ENCODE data around the gene HPDL.
"Not testable (repeated sequence)": the region's sequence is repeated elsewhere in the genome, so short reads cannot be mapped to it uniquely, and the experiment has no call there.

The HPDL gene

GRCh38 chr1:45354838-45355237 lies 28.1 kb downstream of the HPDL start:
- no peak for DNase-seq

- no peak for DNase-seq
Measured at GRCh38 chr1:45355683-45356082, 29.0 kb downstream of the HPDL start.

DNA sequence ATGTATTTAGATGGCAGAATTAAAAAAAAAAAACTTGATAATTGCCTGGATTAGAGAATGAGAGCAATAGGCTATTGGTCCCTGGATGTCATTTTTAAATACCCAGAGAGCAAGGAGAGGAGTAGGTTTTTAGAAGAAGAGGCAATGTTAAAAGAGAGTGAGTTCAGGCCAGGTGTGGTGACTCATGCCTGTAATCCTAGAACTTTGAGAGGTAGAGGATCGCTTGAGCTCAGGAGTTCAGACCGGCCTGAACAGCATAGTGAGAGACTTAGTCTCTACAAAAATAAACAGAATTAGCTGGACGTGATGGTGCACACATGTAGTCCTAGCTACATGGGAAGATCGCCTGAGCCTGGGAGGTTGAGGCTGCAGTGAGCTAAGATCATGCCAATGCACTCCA lies 29.5 kb downstream of the HPDL start:
- DNase-seq = no peak

DNA sequence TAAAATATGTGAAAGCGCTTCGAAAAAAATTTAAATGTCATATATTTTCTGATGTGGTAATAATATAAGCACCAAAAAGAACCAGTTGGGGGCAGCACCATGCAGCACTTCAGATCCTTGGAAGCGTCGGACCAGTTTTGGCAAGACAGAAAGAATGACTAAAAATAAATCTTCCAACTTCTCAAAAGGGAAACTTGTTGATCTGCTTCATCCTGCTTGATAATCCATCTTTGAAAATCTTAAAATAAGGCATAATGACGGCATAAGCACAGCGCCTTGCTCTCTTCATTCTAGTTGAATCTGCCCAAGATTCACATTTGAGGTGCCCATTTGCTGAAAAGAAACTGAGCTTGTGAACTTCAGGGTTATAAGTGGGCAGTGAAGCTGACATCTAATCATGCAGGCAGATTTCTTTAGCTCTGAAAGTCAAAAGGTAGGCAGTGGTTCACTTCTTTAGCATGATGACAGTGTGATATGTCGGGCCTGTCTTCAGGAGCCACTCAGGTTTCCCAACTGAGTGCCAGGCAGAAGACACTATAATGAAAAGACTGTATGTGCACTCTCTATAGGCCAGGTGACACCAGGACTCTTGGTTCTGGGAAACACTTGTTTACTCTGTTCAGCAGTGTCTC lies 33.3 kb downstream of the HPDL start:
- DNase-seq = peak; percentile 25

- DNase-seq = not testable (repeated sequence)
Measured at GRCh38 chr1:45360981-45361380, 34.3 kb downstream of the HPDL start.

DNA sequence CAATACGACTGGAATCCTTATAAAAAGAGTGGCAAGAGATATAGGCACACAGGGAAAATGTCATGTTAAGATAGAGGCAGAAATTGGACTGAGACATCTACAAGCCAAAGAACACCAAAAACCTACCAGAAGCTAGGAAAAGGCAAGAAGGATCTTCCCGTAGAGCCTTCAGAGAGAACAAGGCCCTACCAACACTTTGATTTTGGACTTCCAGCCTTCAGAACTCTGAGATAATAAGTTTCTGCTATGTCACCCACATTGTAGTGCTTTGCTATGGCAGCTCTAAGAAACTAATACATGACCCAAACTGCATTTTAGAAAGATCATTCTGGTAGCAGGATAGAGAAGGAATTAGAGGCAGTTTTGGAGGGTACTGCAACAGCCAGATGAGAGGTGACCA lies 37.6 kb downstream of the HPDL start:
- no peak for DNase-seq

- no peak for DNase-seq
Measured at GRCh38 chr1:45365051-45365450, 38.4 kb downstream of the HPDL start.

DNA sequence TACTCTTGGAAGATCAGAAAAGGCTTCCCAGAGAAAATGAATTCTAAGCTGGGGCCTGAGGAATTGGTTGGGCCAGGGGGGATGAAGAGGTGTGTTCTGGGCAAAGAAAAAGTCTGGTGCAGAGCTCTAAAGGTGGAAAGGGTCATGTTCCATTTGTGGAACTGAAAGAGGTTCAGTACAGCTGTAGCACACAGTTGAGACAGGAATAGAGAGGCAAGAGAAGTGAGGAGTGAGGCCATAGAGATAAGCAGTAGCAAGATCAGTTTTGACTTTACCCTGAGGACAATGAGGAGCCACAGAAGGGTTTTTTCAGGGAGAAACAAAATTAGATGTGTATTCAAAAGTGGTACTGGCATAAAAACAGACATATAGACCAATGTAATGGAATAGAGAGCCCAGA lies 43.9 kb downstream of the HPDL start:
- DNase-seq = no peak

DNA sequence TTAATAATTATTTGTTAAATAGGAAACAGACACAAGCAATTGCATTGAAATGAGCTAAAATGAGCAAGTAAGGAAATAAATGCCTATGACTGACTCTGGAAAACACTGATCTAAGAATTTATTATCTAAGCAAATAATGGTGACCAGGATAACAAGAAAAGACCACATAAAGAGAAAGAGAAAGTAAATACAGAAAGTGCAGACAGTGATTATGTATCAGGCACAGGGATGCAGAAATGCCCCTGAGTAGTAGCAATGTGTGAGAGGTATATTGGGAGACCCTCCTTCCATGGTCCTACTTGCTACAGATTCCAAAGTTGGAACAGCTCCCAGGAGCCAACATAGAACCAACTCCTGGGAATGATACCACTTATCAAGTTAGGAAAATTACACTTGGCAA lies 46.9 kb downstream of the HPDL start:
- no peak for DNase-seq

DNA sequence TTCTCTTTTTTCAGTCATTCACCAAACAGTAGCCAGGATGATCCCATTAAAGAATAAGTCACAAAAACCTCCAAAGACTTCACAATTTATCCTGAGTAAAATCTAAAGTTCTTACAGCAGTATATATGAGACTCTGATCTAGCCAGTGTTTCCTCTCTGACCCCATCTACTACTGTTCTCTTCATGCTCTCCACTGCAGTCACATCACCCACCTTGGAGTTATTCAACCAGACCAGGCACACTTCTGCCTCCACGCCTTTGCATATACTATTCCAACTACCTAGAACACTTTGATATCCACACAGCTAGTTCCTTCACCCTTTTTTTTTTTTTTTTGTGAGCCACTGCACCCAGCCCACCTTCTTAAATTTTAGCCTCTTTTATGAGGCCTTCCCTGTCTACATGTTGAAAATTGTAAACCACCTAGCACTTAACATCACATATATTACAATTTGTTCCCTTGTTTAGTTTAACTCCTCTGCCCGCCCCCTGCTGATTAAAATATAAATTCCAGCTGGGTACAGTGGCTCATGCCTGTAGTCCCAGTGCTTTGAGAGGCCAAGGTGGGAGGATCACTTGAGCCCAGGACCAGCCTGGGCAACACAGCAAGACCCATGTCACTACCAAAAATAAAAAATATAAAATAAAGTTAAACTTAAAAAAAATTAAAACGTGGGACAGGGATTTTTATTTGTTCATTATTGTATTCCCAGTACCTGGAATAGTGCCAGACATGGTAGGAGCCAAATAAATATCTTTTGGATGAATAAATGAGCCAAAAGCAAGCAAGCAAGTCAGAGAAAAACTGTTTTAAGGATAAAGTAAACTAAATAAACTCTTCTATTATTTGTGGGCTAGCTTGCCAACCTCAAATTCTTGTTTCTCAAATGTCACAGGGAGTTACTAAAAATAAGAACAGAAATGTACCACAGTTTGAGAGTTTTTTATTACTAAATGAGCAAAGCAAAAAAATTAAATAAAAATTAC lies 48.7 kb downstream of the HPDL start:
- DNase-seq = no peak

DNA sequence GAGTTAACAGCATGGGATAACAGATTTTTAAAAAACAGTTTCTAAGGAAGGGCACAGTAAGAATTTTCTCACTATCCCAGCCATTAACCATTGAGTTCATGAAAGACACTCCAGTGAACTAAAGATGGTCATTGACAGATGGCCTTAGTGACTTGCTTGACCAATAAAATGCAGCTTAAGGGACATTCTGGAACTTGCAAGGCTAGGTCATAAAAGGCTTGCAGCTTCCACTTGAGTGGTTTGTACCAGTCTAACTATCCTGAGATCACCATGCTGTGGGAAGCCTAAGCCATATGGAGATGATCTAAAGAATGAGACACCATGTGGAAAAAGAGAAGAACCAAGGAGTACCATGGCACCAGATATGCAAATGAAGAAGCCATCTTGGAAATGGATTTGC lies 51.5 kb downstream of the HPDL start:
- no peak for DNase-seq

Data from T-helper 9 cell (primary cell).